ENCODE data around the gene PSD2.

The PSD2 gene

DNA sequence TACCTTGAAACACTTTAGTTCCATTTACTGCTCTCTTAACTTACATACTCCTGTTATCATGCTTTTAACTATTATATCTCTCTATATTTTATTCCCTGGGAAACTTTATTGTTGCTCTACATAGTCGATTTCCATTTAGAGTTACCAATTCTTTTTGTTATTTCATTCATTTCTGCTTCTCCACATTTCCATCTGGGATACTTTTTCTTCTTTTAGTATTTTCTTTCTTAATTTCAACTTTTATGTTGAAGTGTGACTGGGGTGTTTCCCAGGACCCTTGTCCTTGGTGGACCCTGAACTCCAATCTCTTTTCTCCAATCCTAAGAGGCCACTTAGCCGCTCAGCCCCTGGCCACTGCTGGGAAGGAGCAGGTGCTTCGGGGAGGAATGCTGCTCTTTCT is 36.0 kb downstream of the PSD2 start:
- TF ChIP-seq, protein P1, sequence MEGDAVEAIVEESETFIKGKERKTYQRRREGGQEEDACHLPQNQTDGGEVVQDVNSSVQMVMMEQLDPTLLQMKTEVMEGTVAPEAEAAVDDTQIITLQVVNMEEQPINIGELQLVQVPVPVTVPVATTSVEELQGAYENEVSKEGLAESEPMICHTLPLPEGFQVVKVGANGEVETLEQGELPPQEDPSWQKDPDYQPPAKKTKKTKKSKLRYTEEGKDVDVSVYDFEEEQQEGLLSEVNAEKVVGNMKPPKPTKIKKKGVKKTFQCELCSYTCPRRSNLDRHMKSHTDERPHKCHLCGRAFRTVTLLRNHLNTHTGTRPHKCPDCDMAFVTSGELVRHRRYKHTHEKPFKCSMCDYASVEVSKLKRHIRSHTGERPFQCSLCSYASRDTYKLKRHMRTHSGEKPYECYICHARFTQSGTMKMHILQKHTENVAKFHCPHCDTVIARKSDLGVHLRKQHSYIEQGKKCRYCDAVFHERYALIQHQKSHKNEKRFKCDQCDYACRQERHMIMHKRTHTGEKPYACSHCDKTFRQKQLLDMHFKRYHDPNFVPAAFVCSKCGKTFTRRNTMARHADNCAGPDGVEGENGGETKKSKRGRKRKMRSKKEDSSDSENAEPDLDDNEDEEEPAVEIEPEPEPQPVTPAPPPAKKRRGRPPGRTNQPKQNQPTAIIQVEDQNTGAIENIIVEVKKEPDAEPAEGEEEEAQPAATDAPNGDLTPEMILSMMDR (IDR thresholded peaks at IDR 0.05; ENCODE audit: borderline replicate concordance, insufficient read depth, low read depth, low read length) = no peak
- H3K4me3 ChIP-seq (ENCODE audit: low read depth, low read length) = no peak overlapping the region

DNA sequence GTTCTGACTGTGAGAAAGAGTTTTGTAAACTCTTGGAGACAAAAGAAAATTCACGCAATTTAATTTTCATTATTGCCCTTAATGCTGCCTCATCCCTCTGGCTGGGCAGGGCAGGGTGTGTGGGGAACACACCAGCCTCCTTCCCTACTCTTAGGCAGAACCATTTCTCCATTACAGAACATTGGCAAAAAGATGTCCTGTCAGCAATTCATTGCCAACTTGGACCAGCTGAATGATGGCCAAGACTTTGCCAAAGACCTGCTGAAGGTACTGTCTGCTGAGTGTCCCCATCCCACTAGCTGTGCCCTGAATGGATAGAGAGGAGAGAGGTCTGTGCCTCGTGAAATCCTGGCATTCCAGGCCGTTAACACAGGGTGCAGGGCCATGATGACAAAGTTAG is 37.9 kb downstream of the PSD2 start:
- H3K4me3 ChIP-seq (ENCODE audit: low read depth, low read length) = no peak overlapping the region
- TF ChIP-seq, protein P1 (IDR thresholded peaks at IDR 0.05; ENCODE audit: borderline replicate concordance, insufficient read depth, low read depth, low read length) = no peak

DNA sequence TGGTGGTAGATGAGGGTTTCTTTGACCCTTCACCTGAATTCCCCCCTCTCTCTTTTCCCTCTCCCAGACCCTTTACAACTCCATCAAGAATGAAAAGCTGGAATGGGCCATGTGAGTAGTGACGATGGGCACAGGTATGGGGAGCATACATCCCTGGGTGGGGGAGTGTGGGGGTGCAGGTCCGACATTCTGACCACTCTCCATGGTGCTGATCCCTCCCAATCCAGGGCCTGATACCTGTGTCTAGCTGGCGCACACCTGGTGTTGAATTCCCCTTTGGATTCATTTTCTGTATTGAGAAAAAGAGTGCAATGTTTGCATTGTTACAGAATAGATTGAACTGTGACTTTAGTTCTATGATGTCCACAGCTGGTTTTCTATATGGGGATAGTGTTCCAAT is 40.0 kb downstream of the PSD2 start:
- no peak overlapping the region for H3K4me3 ChIP-seq (ENCODE audit: low read depth, low read length)
- TF ChIP-seq, protein P1 (IDR thresholded peaks at IDR 0.05; ENCODE audit: borderline replicate concordance, insufficient read depth, low read depth, low read length) = no peak

DNA sequence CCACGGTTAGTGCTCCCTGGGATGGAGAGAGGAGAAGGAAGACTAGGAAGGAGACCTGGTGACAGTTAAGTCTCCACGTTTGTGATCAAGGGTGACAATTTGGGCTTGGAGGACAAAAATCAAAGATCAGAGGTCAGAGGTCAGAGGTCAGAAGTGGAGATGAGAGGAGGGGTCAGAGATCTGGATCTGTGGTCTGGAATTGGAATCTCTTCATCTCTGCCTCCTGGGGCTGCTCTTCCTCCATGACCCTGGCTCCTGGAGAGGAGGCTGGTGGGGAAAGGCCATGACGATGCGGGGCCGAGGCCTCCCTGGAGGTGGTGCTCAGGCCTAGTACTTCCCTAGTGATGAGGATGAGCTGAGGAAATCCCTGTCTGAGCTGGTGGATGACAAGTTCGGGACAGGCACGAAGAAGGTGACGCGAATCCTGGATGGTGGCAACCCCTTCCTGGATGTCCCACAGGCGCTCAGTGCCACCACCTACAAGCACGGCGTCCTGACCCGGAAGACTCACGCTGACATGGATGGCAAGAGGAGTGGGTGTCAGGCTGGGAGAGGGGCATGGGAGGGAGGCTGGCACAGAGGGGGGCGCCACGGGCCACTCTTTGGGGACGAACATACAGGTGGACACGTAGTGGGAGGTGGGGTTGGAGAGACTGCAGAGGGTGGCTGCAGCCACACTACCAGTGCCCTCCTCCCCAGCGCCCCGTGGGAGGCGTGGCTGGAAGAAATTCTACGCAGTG is 41.0 kb downstream of the PSD2 start:
- no peak overlapping the region for H3K4me3 ChIP-seq (ENCODE audit: low read depth, low read length)
- TF ChIP-seq, protein P1 (IDR thresholded peaks at IDR 0.05; ENCODE audit: borderline replicate concordance, insufficient read depth, low read depth, low read length) = no peak

DNA sequence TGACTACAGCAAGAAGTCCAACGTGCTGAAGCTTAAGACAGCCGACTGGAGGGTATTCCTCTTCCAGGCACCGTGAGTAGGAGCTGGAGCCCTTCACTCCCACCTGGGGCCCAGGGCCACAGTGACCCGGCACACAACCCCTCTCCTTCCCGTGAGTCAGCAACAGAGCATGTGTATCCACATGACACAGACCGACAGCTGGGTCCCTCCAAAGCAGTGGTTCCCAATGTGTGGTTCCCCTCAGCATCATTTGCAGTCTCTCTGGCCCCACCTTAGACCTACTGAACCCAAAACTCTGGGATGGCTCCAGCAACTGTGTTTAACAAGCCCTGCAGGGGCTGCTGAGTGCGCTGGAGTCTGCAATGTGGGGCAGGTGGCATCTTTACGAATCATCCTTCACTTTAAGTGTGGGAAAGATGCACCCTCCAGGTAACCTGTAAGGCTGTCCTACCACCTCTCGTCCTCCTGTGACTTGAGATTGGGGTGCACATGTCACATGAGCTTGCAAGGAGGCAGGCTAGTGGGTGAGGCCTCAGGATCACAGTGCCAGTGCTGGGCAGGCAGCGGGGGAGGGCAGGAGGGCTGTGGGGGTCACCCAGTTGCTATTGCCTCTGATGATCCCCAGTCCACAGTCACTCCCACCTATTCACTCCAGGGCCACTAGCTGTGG is 42.2 kb downstream of the PSD2 start:
- no peak overlapping the region for H3K4me3 ChIP-seq (ENCODE audit: low read depth, low read length)
- TF ChIP-seq, protein P1 (IDR thresholded peaks at IDR 0.05; ENCODE audit: borderline replicate concordance, insufficient read depth, low read depth, low read length) = no peak

DNA sequence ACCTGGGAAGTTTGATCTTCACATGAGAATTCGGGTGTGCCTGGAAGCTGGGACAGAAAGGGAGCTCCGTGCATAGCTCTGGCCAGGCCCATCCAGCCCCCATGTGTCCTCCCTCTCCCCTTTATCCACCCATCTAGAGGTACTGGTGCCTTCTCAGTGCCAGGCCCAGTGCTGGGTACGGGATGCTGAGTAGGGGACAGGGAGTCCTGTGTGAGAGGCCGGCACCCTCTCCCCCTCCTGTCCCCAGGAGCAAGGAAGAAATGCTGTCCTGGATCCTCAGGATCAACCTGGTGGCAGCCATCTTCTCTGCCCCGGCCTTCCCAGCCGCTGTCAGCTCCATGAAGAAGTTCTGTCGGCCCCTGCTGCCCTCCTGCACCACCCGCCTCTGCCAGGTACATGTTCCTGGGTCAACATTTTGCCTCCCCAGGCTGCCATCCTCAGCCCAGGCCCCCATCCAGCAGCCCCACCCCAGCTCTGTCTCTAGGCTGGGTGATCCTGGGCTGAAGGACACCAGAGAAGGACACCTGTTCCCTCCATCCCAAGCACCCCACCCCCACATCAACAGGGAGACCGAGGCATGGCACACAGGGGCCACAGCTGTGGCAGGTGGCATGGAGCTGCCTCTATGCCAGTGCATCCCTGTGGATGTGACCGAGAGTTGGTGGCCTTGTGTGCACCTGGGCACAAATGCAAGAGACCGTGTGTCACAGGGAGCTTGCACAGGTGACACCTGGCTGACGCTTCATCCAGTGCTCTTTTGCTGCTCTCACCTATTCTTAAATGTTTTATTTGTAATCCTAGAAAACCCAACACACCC is 43.0 kb downstream of the PSD2 start:
- no peak overlapping the region for H3K4me3 ChIP-seq (ENCODE audit: low read depth, low read length)
- TF ChIP-seq, protein P1 (IDR thresholded peaks at IDR 0.05; ENCODE audit: borderline replicate concordance, insufficient read depth, low read depth, low read length) = no peak
